Heart left ventricle (tissue), 16 donors: ENCODE results near the gene INPP4A. TPM values are rescaled to one million over a fixed set of nuclear protein-coding genes. Genes with fewer than 3 reads are reported as not detected.

Source experiments
- ATAC-seq, 4 donors: fragments of 200-7000 bp; cut with Tn5 transposase; one replicate each; pipeline ENCODE4 v1.9.1; 2020 to 2022; ENCODE audit warnings: moderate library complexity in 4 of 4, mild to moderate bottlenecking in 3 of 4, moderate number of reproducible peaks in 1 of 4
- DNase-seq, 5 donors: peaks; one replicate each; pipeline ENCODE4 v3.0.0-alpha.2; 2020
- H3K27ac ChIP-seq, 12 donors: fragments of 200-600 bp; sonication (generic) in 4 of 12; one replicate each; pipeline versions ENCODE4 v1.5.0 to v1.8.0; 2016 to 2022; ENCODE audit warnings: mild to moderate bottlenecking in 2 of 12
- H3K27me3 ChIP-seq, 9 donors: fragments of 200-600 bp; sonication (generic) in 2 of 9; one replicate each; pipeline versions ENCODE4 v1.5.1 to v1.8.0; 2016 to 2022; ENCODE audit warnings: mild to moderate bottlenecking in 3 of 9
- H3K36me3 ChIP-seq, 9 donors: fragments of 200-600 bp; sonication (generic) in 2 of 9; one replicate each; pipeline versions ENCODE4 v1.5.0 to v1.8.0; 2018 to 2022; ENCODE audit warnings: mild to moderate bottlenecking in 2 of 9
- H3K4me1 ChIP-seq, 12 donors: fragments of 200-600 bp; sonication (generic) in 4 of 12; one replicate each; pipeline versions ENCODE4 v1.5.0 to v1.8.0; 2016 to 2022; ENCODE audit warnings: mild to moderate bottlenecking in 3 of 12
- H3K4me3 ChIP-seq, 12 donors: fragments of 200-600 bp; sonication (generic) in 4 of 12; one replicate each; pipeline versions ENCODE4 v1.5.0 to v1.8.0; 2017 to 2022; ENCODE audit warnings: mild to moderate bottlenecking in 9 of 12, moderate library complexity in 4 of 12
- H3K9me3 ChIP-seq, 12 donors: fragments of 200-600 bp; sonication (generic) in 4 of 12; one replicate each; pipeline versions ENCODE4 v1.5.0 to v1.8.0; 2016 to 2022; ENCODE audit warnings: mild to moderate bottlenecking in 1 of 12
- CTCF ChIP-seq, 12 donors: fragments of 200-600 bp; sonication (generic) in 4 of 12; IDR thresholded peaks; one replicate each; pipeline versions ENCODE4 v1.5.0 to v1.8.0; 2018 to 2022; ENCODE audit warnings: antibody characterized with exemption in 12 of 12, mild to moderate bottlenecking in 5 of 12
- POLR2A ChIP-seq, 2 donors: fragments of 450-650 bp; IDR thresholded peaks; one replicate each; pipeline ENCODE4 v1.6.1; 2017; ENCODE audit warnings: antibody characterized with exemption in 2 of 2, mild to moderate bottlenecking in 2 of 2, moderate library complexity in 2 of 2
- WGBS, 4 donors: extraction: QIAGEN DNeasy Blood & Tissue Kit in 2 of 4; methylation state at CpG; one replicate each; pipeline versions ENCODE4 v1.1.5 to v1.1.7; 2013 to 2018; 5-methylcytosine and 5-hydroxymethylcytosine counted together
- intact Hi-C, 10 donors: fragments of 100-400 bp; cut with DNase I; formaldehyde crosslinking; loops; one replicate each; pipeline versions ENCODE4 v1.11.1 to v1.14.2; 2022
- polyA plus RNA-seq, 2 donors: library from polyadenylated mRNA; stranded (reverse); fragments of 200-250 nt; gene quantifications; one replicate each; pipeline ENCODE4 v1.2.3, GENCODE V29; 2013
- total RNA-seq, 9 donors: library from RNA; depleted of rRNA in 2 of 9; stranded (reverse); fragments of >200 nt in 2 of 9; fragmentation: NEBNext Ultra II Directional in 3 of 9; extraction: Animal tissue kit (Norgen Biotek cat#: 25700) in 3 of 9; gene quantifications; one replicate each; pipeline versions ENCODE4 v1.1.0 to v1.2.4, GENCODE V29; 2016 to 2023
- donor health status: ischemic (EF 13 %, LVEDD 7.1; RV severe dilation, severe dysfunction).
- donor health status: healthy with polysubstance abuse.
- donor health status: DM: no; HTN: yes; CAD: no.
- donor health status: DM: no; HTN: no; CAD: no.
- donor health status: ischemic (EF 25% LVEDD 6.9; RV normal size, moderate dysfunction).
- donor health status: ischemic (EF 25% LVEDD 5.7; RV mildly dilated, moderate dysfunction).
- donor health status: healthy.
- donor health status: DM: yes; HTN: yes; CAD: no.
- donor health status: ischemic (EF 35%, LVEDD 5.7; RV mildly dilated, moderate dysfunction).
- donor health status: nonischemic (EF 11% LVEDD 7.7; RV severe dilation, severe dysfunction).
- donor health status: DM: yes; HTN: yes; CAD: no.
- donor health status: PGD.
- donor health status: ischemic (EF 29% LVEDD 5.4; RV normal size, mild dysfunction).
- donor health status: nonischemic (EF 23%, LVEDD 6.1; RV moderate dilation, normal function).

Gene INPP4A
- total and polyA plus RNA-seq, 11 donors = 5.1 to 30.5 (median 20.3) TPM

DNA sequence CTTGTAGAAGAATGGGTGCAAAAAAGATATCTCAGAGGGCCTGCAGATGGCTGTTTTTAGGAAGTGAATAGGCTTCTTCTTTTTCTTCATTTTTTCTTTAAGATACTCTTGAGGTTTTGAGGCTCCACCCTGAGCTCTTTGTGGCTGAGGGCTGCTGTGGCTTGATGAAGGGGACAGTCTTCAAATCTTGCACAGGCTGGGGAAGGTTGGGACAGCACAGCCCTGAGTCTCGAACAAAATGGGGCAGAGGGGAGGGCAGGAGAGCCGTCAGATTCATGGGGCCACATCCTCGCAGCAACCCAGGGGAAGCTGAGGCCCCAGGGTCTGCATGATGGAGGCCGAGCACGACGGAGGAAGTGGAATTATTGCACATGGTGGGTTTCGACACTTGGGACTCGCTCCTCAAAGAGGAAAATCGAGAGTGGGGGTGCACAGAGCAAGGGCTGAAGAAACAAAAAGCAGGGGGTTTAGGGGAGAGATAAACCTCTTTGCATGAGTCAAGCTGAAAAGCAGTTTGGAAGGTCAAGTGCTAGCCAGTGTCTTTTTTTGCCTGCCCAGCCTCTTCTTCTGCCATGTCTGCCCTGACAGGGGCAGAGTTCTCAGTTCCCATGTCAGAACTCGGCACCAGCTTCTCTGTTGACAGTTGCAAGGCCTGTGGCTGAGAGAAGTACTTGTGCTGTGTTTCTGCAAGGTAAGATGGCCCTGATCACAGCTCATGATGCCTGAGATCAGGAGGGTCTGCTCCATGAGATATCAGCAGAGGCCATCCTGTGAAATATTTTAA lies 19.5 kb downstream of the INPP4A start:
- intact Hi-C loops = no loop called here
- no peaks in the 10 kb centered on the region for H3K27me3 ChIP-seq

GRCh38 chr2:98464772-98465310 lies 20.2 kb downstream of the INPP4A start:
- H3K27me3 ChIP-seq = no peaks in the 10 kb centered on the region
- peak overlapping the region; percentile 21 to 96 (median 66) for H3K27ac ChIP-seq
- peaks cover 3 to 99% (median 44%) of the 10 kb centered on the region in 12 donors for H3K4me1 ChIP-seq
- 67 to 71% (median 70%) methylated on average over 12 of the region's 12 CpGs for WGBS, 4 donors
- no peaks in the 10 kb centered on the region for H3K36me3 ChIP-seq
- peak overlapping the region in 1 of 12 donors; percentile 34 for H3K4me3 ChIP-seq
- DNase-seq (no peak), ATAC-seq (peak in 3 of 4 donors; percentile 35 to 74 (median 44))
- intact Hi-C loops = no loop called here
- H3K9me3 ChIP-seq = no peaks in the 10 kb centered on the region
- no peak for TF ChIP-seq CTCF (IDR thresholded peaks at IDR 0.05)
- TF ChIP-seq POLR2A (IDR thresholded peaks at IDR 0.05) = no peak

More for the DNA sequence above, 19.5 kb downstream of the INPP4A start:
- Histone ChIP-seq H3K4me1 (peaks cover 3 to 100% (median 49%) of the 10 kb centered on the region in 12 donors), H3K36me3 (no peaks in the 10 kb centered on the region), H3K4me3 (peak overlapping the region in 1 of 12 donors; percentile 34), H3K9me3 (no peaks in the 10 kb centered on the region), H3K27ac (peak overlapping the region in 9 of 12 donors; percentile 33 to 96 (median 67))
- no peak for TF ChIP-seq POLR2A (IDR thresholded peaks at IDR 0.05)
- no peak for TF ChIP-seq CTCF (IDR thresholded peaks at IDR 0.05)
- WGBS, 4 donors = 74 to 89% (median 85%) methylated on average over 10 of the region's 10 CpGs
- no peak for DNase-seq
- peak in 2 of 4 donors; percentile 3 for ATAC-seq

DNA sequence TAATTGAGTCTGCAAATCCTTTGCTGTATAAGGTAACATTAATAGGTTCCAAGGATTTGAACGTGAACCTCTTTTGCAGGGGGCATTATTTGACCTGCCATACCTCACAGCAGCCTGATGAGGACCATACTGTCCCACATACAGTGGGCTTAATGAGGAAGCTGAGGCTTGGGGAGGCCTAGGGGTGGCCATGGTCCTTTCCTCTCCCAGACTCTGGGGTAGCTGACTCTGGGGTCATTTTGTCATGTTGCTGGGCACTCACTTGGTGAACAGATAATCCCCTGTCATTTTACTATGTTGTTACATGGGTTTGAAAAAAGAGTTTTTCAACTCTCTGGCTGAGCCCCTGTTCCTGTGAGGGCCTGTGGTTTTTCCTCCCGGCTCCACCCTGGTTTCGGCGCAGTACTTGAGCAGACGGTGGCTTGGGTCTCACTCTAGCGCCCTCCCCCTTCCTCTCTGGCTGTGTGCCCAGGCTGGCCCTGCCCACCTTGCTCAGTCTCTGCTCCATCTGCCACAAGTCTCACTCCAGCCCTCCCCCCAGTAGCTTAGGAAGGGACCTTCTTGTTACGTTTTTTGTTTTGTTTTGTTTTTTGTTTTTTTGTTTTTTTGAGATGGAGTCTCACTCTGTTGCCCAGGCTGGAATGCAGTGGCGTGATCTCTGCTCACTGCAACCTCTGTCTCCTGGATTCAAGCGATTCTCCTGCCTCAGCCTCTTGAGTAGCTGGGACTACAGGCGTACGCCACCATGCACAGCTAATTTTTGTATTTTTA lies 21.0 kb downstream of the INPP4A start:
- Histone ChIP-seq H3K27me3 (no peaks in the 10 kb centered on the region), H3K4me3 (peak overlapping the region in 1 of 12 donors; percentile 34), H3K9me3 (no peaks in the 10 kb centered on the region), H3K4me1 (peaks cover 3 to 99% (median 41%) of the 10 kb centered on the region in 12 donors), H3K36me3 (no peaks in the 10 kb centered on the region), H3K27ac (peak overlapping the region; percentile 21 to 96 (median 66))
- intact Hi-C loops = no loop called here
- WGBS, 4 donors = 46 to 54% (median 50%) methylated on average over 11 of the region's 11 CpGs
- DNase-seq = peak; percentile 75 to 91 (median 81)
- ATAC-seq = peak; percentile 72 to 84 (median 76)
- TF ChIP-seq POLR2A (IDR thresholded peaks at IDR 0.05) (no peak), CTCF (IDR thresholded peaks at IDR 0.05) (no peak)
